Pancreas (tissue), 10 donors: ENCODE data around the gene PRICKLE1. TPM values are rescaled to one million over a fixed set of nuclear protein-coding genes. Genes with fewer than 3 reads are reported as not detected.

Experiments
- ATAC-seq, 4 donors: fragments of 200-7000 bp; cut with Tn5 transposase; one replicate each; pipeline versions ENCODE4 v1.8.0 to v1.9.1; 2020; ENCODE audit warnings: mild to moderate bottlenecking in 4 of 4, moderate library complexity in 4 of 4
- DNase-seq, 6 donors: peaks; one replicate each; pipeline ENCODE4 v3.0.0-alpha.2; 2020
- FAIRE-seq: peaks from 2 replicates; lab custom pipeline; 2012; peaks lifted over from hg19 to GRCh38; lab: Jason Lieb, UNC
- H3K27ac ChIP-seq, 4 donors: fragments of 200-600 bp; sonication (generic); 1 replicate in 3 of 4; 2 replicates in 1 of 4; pipeline versions ENCODE4 v1.5.0 to v1.8.0; 2020
- H3K27me3 ChIP-seq, 4 donors: fragments of 200-600 bp; one replicate each; pipeline ENCODE4 v1.8.0; 2021
- H3K36me3 ChIP-seq, 3 donors: fragments of 200-600 bp; sonication (generic) in 1 of 3; one replicate each; pipeline versions ENCODE4 v1.5.0 to v1.8.0; 2020 to 2021
- H3K4me1 ChIP-seq, 3 donors: fragments of 200-600 bp; one replicate each; pipeline ENCODE4 v1.8.0; 2021
- H3K4me3 ChIP-seq, 4 donors: fragments of 200-600 bp; sonication (generic) in 2 of 4; one replicate each; pipeline versions ENCODE4 v1.5.0 to v1.8.0; 2020 to 2021
- H3K9me3 ChIP-seq, 4 donors: fragments of 200-600 bp; one replicate each; pipeline ENCODE4 v1.8.0; 2021
- CTCF ChIP-seq, 4 donors: fragments of 200-600 bp; sonication (generic) in 3 of 4; IDR thresholded peaks; one replicate each; pipeline versions ENCODE4 v1.5.0 to v1.8.0; 2021; ENCODE audit warnings: antibody characterized with exemption in 4 of 4
- WGBS, 2 donors: extraction: QIAGEN DNeasy Blood & Tissue Kit; methylation state at CpG; one replicate each; pipeline ENCODE4 v1.1.7; 2013; 5-methylcytosine and 5-hydroxymethylcytosine counted together
- intact Hi-C, 3 donors: fragments of 100-400 bp; cut with DNase I; formaldehyde crosslinking; loops; one replicate each; pipeline versions ENCODE4 v1.11.1 to v1.14.2; 2022
- polyA plus RNA-seq, 2 donors: library from polyadenylated mRNA; stranded (reverse); fragments of 200-250 nt; gene quantifications; one replicate each; pipeline ENCODE4 v1.2.3, GENCODE V29; 2013
- total RNA-seq, 6 donors: library from RNA; stranded (reverse); fragmentation: NEBNext Ultra II Directional in 4 of 6; extraction: Animal tissue kit (Norgen Biotek cat#: 25700) in 4 of 6; gene quantifications; one replicate each; pipeline versions ENCODE4 v1.2.1 to v1.2.4, GENCODE V29; 2021 to 2023
- donor health status: healthy with polysubstance abuse.
- donor health status: DM: no; HTN: no; CAD: no; lungs with moderate emphysema.
- donor health status: DM: no; HTN: no; CAD: no.
- donor health status: control.
- donor health status: control.
- donor health status: Bipolar disorder and iron deficiency.
- donor health status: DM: yes; HTN: yes; CAD: no.
- donor health status: DM: no; HTN: no; CAD: no.
- donor health status: DM: no; HTN: no; CAD: no.
- donor health status: DM: yes; HTN: yes; CAD: no.

The PRICKLE1 gene
- total and polyA plus RNA-seq, 8 donors, result 1.5 to 9.5 (median 2.8) TPM

DNA sequence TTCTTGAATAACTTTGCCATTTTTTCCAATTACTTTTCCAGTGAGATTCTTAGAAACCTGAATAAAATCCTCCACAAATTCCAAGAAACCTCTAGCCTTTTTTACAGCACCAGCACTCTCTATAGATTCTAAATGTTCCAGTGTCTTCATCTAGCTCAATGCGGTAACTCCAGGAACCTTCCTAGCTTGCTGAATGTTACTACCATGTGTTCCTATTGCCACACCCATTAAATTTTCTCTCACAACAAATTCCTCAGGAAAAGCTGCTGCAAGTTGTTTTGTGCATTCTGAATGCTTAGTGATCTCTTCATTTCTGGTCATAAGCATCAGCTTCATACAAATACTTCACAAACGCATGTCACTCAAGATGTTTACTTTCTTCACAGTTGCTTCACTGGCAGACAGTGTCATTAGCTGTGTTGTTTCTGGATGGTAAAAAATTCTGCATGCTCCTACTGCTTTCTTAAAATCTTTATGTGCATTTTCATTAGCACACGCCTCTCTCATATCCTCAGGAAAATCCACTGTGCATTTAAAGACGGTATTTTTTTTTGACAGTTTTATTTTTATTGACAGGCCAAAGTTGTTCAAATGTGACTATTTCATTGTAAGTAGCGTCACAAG lies 156.9 kb downstream of the PRICKLE1 start:
- Histone ChIP-seq H3K27ac (no peak overlapping the region), H3K9me3 (no peaks in the 10 kb centered on the region), H3K27me3 (no peaks in the 10 kb centered on the region), H3K4me3 (no peak overlapping the region), H3K36me3 (no peaks in the 10 kb centered on the region), H3K4me1 (no peaks in the 10 kb centered on the region)
- TF ChIP-seq CTCF (IDR thresholded peaks at IDR 0.05), result no peak
- FAIRE-seq (no peak), DNase-seq (no peak), ATAC-seq (no peak)
- 93 to 98% methylated on average over 5 of the region's 5 CpGs for WGBS, 2 donors
- intact Hi-C loops, result no loop called here

GRCh38 chr12:42428850-42429249 lies 160.7 kb downstream of the PRICKLE1 start:
- H3K4me3 ChIP-seq, result no peak overlapping the region
- no peaks in the 10 kb centered on the region for H3K27me3 ChIP-seq
- no peak overlapping the region for H3K27ac ChIP-seq
- DNase-seq (no peak), ATAC-seq (no peak), FAIRE-seq (no peak)
- no peaks in the 10 kb centered on the region for H3K9me3 ChIP-seq
- no peaks in the 10 kb centered on the region for H3K4me1 ChIP-seq
- WGBS, 2 donors, result 68 to 95% methylated on average over 2 of the region's 2 CpGs
- no peaks in the 10 kb centered on the region for H3K36me3 ChIP-seq
- no peak for TF ChIP-seq CTCF (IDR thresholded peaks at IDR 0.05)
- intact Hi-C loops, result no loop called here

DNA sequence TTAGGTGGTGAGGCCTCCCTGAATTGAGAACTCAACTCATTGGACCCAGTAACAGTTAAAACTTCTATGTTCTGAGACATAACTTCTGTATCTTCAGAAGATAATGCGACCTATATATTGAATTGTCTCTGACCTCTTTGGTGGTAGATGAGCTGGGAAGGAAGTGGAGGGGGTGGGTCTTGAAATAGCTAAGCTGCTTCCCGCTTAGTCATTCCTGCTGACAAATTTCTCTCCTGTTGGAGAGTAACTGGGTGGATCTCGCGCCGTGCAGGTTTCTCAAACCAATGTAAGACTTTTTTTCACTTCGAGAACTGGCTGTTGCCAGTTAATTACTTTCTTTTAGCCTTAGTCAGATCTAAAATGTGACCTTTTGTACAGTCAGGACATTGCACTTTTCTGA lies 162.8 kb downstream of the PRICKLE1 start:
- H3K36me3 ChIP-seq, result no peaks in the 10 kb centered on the region
- no peak for TF ChIP-seq CTCF (IDR thresholded peaks at IDR 0.05)
- H3K4me3 ChIP-seq, result no peak overlapping the region
- intact Hi-C loops, result no loop called here
- WGBS, 2 donors, result 82 to 91% methylated on average over 6 of the region's 6 CpGs
- no peak for FAIRE-seq
- no peak for DNase-seq
- H3K9me3 ChIP-seq, result no peaks in the 10 kb centered on the region
- no peak overlapping the region for H3K27ac ChIP-seq
- no peaks in the 10 kb centered on the region for H3K27me3 ChIP-seq
- H3K4me1 ChIP-seq, result peaks cover 0 to 6% (median 5%) of the 10 kb centered on the region in 3 donors
- no peak for ATAC-seq

DNA sequence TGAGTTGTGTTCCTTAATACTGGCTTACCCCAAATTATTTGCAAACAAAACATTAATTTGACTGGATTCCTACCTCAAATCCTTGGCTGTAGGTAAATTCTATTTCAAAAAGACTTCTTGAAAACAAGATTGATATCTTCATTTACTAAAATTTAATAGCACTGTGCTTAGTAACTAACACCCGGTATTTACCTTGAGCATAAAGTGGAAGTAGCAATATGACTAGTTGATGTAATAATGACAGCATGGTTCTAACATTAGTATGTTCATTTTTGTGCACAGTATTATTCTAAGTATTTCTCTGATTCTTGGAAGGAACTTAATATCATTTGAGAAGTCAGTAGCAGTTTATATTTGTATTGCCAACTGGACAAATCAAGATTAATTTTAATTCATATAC lies 166.8 kb downstream of the PRICKLE1 start:
- Histone ChIP-seq H3K27me3 (no peaks in the 10 kb centered on the region), H3K9me3 (no peaks in the 10 kb centered on the region), H3K27ac (no peak overlapping the region), H3K36me3 (no peaks in the 10 kb centered on the region), H3K4me3 (no peak overlapping the region), H3K4me1 (peaks cover 0 to 6% (median 6%) of the 10 kb centered on the region in 3 donors)
- no peak for ATAC-seq
- no peak for TF ChIP-seq CTCF (IDR thresholded peaks at IDR 0.05)
- no peak for FAIRE-seq
- no peak for DNase-seq
- intact Hi-C loops, result no loop called here
- WGBS, 2 donors, result 86 to 94% methylated on average over 1 of the region's 1 CpG
